ENCODE results near the gene TRIM27. TPM values are rescaled to one million over a fixed set of nuclear protein-coding genes. Genes with fewer than 3 reads are reported as not detected.
A peak's percentile ranks its signal among the peaks of the same experiment; 100 is the strongest.

TRIM27 gene
- total and polyA plus RNA-seq, 8 donors = 24.1 to 43.3 (median 31.0) TPM

DNA sequence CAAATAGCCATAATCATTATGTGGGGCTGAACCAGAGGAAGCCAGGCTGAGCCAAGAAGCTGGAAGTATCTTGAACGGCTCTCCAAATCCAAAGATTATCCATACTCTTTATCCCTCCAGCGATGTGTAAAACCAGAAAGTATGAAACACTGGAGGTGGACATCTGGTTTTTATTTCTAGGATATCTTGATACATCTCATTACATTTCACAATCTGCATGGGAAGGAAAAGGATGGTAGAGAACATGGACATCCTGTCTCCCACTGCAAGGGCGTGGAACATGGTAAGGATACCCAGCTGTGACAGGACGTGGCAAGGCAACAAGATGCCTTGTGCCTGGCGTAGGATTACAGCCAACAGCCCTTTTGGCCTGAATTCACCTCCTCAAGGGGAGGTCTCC, 20.1 kb downstream of the TRIM27 start:
- WGBS, 2 donors = 97 to 98% methylated on average over 5 of the region's 5 CpGs
- FAIRE-seq (no peak), ATAC-seq (no peak)

DNA sequence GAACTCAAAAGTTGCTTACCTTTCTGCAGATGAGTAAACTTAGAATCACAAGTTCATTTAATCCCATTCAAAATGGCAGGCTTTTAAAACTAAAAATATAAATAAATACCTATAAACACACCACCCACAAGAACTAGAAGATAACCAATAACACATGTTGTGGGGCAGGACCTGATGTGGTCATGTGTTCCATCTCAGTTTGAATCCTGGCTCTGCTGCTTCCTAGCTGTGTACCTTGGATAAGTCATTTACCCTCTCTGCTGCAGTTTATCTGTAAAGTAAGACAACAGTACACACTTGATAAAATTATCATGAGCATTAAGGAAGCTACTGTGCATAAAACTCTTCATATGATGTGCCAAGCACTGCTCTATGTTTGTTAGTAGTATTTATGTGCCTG, 22.0 kb downstream of the TRIM27 start:
- Histone ChIP-seq H3K27ac (no peak overlapping the region), H3K9me3 (no peaks in the 10 kb centered on the region), H3K36me3 (peaks cover 10 to 49% (median 18%) of the 10 kb centered on the region in 3 donors), H3K4me1 (peaks cover 0 to 10% (median 5%) of the 10 kb centered on the region in 3 donors), H3K4me3 (no peak overlapping the region), H3K27me3 (no peaks in the 10 kb centered on the region)
- no peak for FAIRE-seq
- TF ChIP-seq, protein P1, sequence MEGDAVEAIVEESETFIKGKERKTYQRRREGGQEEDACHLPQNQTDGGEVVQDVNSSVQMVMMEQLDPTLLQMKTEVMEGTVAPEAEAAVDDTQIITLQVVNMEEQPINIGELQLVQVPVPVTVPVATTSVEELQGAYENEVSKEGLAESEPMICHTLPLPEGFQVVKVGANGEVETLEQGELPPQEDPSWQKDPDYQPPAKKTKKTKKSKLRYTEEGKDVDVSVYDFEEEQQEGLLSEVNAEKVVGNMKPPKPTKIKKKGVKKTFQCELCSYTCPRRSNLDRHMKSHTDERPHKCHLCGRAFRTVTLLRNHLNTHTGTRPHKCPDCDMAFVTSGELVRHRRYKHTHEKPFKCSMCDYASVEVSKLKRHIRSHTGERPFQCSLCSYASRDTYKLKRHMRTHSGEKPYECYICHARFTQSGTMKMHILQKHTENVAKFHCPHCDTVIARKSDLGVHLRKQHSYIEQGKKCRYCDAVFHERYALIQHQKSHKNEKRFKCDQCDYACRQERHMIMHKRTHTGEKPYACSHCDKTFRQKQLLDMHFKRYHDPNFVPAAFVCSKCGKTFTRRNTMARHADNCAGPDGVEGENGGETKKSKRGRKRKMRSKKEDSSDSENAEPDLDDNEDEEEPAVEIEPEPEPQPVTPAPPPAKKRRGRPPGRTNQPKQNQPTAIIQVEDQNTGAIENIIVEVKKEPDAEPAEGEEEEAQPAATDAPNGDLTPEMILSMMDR (IDR thresholded peaks at IDR 0.05) = no peak
- no peak for ATAC-seq
- DNase-seq = no peak
- intact Hi-C loops (cut with DNase I) = no loop called here

More for the DNA sequence above, 20.1 kb downstream of the TRIM27 start:
- DNase-seq = no peak
- Histone ChIP-seq H3K27ac (no peak overlapping the region), H3K4me1 (no peaks in the 10 kb centered on the region), H3K36me3 (peaks cover 10 to 61% (median 31%) of the 10 kb centered on the region in 3 donors), H3K4me3 (no peak overlapping the region), H3K27me3 (no peaks in the 10 kb centered on the region), H3K9me3 (no peaks in the 10 kb centered on the region)
- intact Hi-C loops (cut with DNase I) = no loop called here
- TF ChIP-seq, protein P1 (IDR thresholded peaks at IDR 0.05) = no peak

DNA sequence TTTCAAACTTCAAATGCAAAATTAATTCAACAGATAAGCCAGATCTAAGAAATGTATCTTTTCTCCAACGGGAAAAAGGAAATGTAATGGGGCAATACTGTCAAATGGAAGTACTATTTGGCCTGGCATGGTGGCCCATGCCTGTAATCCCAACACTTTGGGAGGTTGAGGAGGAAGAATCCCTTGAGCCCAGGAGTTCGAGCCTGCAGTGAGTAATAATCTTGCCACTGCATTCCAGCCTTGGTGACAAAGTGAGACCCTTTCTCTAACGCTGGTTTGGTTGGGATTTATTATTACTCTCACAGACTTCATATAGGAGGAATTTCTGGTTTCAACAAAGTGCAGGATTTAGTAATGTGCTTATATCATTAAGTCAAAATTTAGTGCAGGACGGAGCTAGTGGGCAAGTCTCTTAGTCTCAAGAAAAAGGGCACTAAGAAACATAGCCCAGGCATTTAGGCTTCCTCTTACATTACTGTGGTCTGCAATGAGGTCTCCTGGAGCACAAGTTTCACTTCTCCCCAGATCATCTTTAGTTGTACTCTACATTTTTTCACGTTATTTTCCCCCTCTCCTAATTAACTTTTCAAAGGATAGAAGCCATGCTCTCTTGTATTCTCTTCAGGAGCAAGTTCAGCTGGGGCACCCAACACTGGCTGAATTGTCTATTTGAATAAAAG, 23.1 kb downstream of the TRIM27 start:
- Histone ChIP-seq H3K9me3 (no peaks in the 10 kb centered on the region), H3K4me1 (peaks cover 0 to 10% (median 5%) of the 10 kb centered on the region in 3 donors), H3K36me3 (peaks cover 10 to 41% (median 18%) of the 10 kb centered on the region in 3 donors), H3K4me3 (no peak overlapping the region), H3K27ac (no peak overlapping the region), H3K27me3 (no peaks in the 10 kb centered on the region)
- DNase-seq = no peak
- TF ChIP-seq, protein P1 (IDR thresholded peaks at IDR 0.05) = no peak
- FAIRE-seq = no peak
- WGBS, 2 donors = 82 to 85% methylated on average over 5 of the region's 5 CpGs
- intact Hi-C loops (cut with DNase I) = no loop called here
- ATAC-seq = no peak

DNA sequence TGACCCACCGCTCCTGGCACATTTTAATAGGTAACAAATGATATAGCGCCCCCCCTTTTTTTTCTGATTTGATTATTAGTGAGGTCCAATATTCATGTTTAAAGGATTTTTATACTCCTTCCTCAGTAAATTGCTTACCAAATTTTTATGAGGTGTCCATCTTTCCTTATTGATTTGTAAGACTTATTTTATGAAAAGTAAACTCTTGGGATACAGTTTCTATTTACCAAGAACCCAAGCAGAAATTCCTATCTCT, 25.1 kb downstream of the TRIM27 start:
- DNase-seq (no peak), ATAC-seq (no peak), FAIRE-seq (no peak)
- TF ChIP-seq, protein P1 (IDR thresholded peaks at IDR 0.05) = no peak
- no peaks in the 10 kb centered on the region for H3K9me3 ChIP-seq
- 79 to 86% methylated on average over 2 of the region's 2 CpGs for WGBS, 2 donors
- H3K27me3 ChIP-seq = no peaks in the 10 kb centered on the region
- peaks cover 5 to 30% (median 15%) of the 10 kb centered on the region in 3 donors for H3K36me3 ChIP-seq
- H3K4me1 ChIP-seq = peaks cover 0 to 10% (median 5%) of the 10 kb centered on the region in 3 donors
- no peak overlapping the region for H3K4me3 ChIP-seq
- intact Hi-C loops (cut with DNase I) = no loop called here
- no peak overlapping the region for H3K27ac ChIP-seq

DNA sequence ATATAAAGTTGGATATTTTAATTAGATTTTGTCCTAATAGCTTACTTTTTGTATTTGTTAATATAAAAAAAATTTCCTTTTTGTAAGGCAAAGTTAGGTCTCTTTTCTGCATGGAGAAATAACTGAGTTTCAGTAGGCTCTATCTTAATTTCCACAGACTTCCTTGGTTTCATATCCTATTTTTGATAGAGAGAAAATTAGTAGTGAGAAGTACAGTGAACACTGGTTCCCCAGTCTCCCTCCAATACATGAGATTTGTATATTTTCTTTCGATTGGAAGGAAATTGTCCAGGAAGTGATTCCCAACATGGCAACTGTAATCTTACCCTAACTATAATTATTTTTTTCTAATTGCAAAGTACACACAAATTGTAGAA, 26.4 kb downstream of the TRIM27 start:
- FAIRE-seq (no peak), ATAC-seq (no peak), DNase-seq (no peak)
- Histone ChIP-seq H3K4me3 (peak overlapping the region in 3 of 4 donors; percentile 35 to 64 (median 55)), H3K27me3 (no peaks in the 10 kb centered on the region), H3K36me3 (peaks cover 0 to 17% (median 4%) of the 10 kb centered on the region in 3 donors), H3K9me3 (no peaks in the 10 kb centered on the region), H3K4me1 (peaks cover 0 to 10% (median 5%) of the 10 kb centered on the region in 3 donors), H3K27ac (peak overlapping the region; percentile 96 to 98 (median 98))
- intact Hi-C loops (cut with DNase I) = no loop called here
- TF ChIP-seq, protein P1 (IDR thresholded peaks at IDR 0.05) = no peak
- WGBS, 2 donors = 19 to 22% methylated on average over 1 of the region's 1 CpG

Measured in pancreas (tissue), 10 donors.